Prostate gland (tissue), 2 donors: ENCODE measurements around the gene PRKAR1B. TPM values are rescaled to one million over a fixed set of nuclear protein-coding genes. Genes with fewer than 3 reads are reported as not detected.
A peak's percentile ranks its signal among the peaks of the same experiment; 100 is the strongest.

Experiments
- DNase-seq: peaks from one replicate; pipeline ENCODE4 v3.0.0-alpha.2; 2019; ENCODE audit warnings: low spot score
- H3K27ac ChIP-seq, 2 donors: fragments of 200-600 bp; sonication (generic); 2 replicates each; pipeline ENCODE4 v1.5.1; 2017 to 2019
- H3K27me3 ChIP-seq: fragments of 200-600 bp; sonication (generic); replicated peaks from 2 replicates; pipeline ENCODE4 v1.5.1; 2019; ENCODE audit not compliant: insufficient read depth
- H3K36me3 ChIP-seq, 2 donors: fragments of 200-600 bp; sonication (generic); 1 replicate in 1 of 2; 2 replicates in 1 of 2; pipeline versions ENCODE4 v1.5.1 to v1.8.1; 2017 to 2019
- H3K4me1 ChIP-seq: fragments of 200-600 bp; sonication (generic); replicated peaks from 2 replicates; pipeline ENCODE4 v1.5.1; 2019
- H3K4me3 ChIP-seq, 2 donors: fragments of 200-600 bp; sonication (generic); 2 replicates each; pipeline ENCODE4 v1.5.1; 2017 to 2019
- H3K9me3 ChIP-seq: fragments of 200-600 bp; sonication (generic); 2 replicates; pipeline ENCODE4 v1.5.1; 2017
- CTCF ChIP-seq, 4 experiments: fragments of 200-600 bp in 2 of 4; fragments of 450-650 bp in 2 of 4; sonication (generic) in 2 of 4; IDR thresholded peaks; 1 replicate in 3 of 4; 2 replicates in 1 of 4; pipeline ENCODE4 v1.5.1; 2016 to 2019; ENCODE audit warnings: antibody characterized with exemption in 4 of 4, mild to moderate bottlenecking in 2 of 4, moderate library complexity in 2 of 4
- POLR2A ChIP-seq: fragments of 450-650 bp; IDR thresholded peaks from one replicate; pipeline ENCODE4 v1.6.1; 2016; ENCODE audit warnings: antibody characterized with exemption, mild to moderate bottlenecking
- POLR2AphosphoS5 ChIP-seq: sonication (generic); formaldehyde crosslinking; IDR thresholded peaks from one replicate; pipeline ENCODE4 v1.6.1; 2017; ENCODE audit warnings: antibody characterized with exemption
- WGBS: methylation state at CpG from one replicate; pipeline ENCODE4 v1.1.5; 2018; 5-methylcytosine and 5-hydroxymethylcytosine counted together
- intact Hi-C: fragments of 100-400 bp; cut with DNase I; formaldehyde crosslinking; loops from one replicate; pipeline ENCODE4 v1.14.2; 2022
- total RNA-seq, 2 donors: library from RNA; depleted of rRNA; stranded (reverse); fragments of >200 nt; gene quantifications; one replicate each; pipeline ENCODE4 v1.1.0, GENCODE V29; 2016

Gene PRKAR1B
- total RNA-seq, 2 donors from 2014 or later: 20.2 to 44.8 TPM

- no peak overlapping the region for H3K27ac ChIP-seq
- no peak for TF ChIP-seq POLR2AphosphoS5
- no peak for TF ChIP-seq POLR2A
- TF ChIP-seq CTCF (IDR thresholded peaks at IDR 0.05): no peak
- H3K27me3 ChIP-seq: no peaks in the 10 kb centered on the region
- no peak for DNase-seq
- 86% methylated on average over 7 of the region's 7 CpGs for WGBS
- no peaks in the 10 kb centered on the region for H3K9me3 ChIP-seq
- no peaks in the 10 kb centered on the region for H3K4me1 ChIP-seq
- no peaks in the 10 kb centered on the region for H3K36me3 ChIP-seq
- intact Hi-C loops: no loop called here
- no peak overlapping the region for H3K4me3 ChIP-seq
Observed at GRCh38 chr7:501526-501925, 225.6 kb downstream of the PRKAR1B start.

DNA sequence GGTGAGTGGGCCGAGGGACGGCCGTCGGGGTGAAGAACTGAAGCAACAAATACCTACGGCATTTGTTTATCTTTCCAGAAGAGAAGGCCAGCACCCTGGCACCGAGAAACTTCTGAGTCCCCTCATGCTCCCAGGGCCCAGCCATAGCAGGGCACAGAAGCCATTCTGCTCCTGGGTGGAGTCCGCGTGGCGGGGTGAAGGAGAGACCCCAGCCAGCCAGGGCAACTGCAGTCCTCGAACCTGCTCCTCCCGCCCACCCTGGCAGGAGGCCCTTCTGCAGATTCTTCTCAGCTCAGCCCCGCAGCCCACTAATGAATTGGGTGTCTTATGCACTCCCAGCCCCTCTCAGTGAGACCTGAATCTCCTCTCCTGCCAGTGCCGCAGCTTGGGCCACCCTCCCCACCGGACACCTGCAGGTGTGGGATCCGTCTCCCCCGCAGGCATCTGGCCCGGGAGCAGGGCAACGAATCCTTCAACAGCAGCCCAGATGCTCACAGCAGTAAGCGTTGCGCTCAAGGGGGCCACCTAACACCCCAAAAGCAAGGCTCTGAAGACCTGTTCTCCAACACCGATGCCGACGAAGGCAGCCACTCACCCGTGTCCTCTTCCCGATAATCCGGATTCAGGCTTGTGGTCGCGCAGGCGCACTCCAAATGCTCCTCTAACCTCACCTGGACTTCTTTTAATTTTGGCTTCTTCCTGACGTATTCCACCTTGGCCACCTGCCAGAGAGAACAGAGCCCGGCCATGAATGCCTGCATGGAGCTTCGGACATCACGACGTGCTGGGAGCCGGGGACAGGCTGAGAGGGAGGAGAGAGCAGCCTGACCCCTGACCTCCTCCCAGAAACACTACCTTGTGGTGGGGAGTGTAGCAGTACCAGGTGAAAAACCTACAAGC, 226.3 kb downstream of the PRKAR1B start:
- Histone ChIP-seq H3K9me3 (no peaks in the 10 kb centered on the region), H3K36me3 (no peaks in the 10 kb centered on the region), H3K4me1 (no peaks in the 10 kb centered on the region), H3K4me3 (no peak overlapping the region), H3K27me3 (no peaks in the 10 kb centered on the region), H3K27ac (no peak overlapping the region)
- DNase-seq: no peak
- 87% methylated on average over 35 of the region's 35 CpGs for WGBS
- no peak for TF ChIP-seq CTCF (IDR thresholded peaks at IDR 0.05)
- TF ChIP-seq POLR2AphosphoS5: no peak
- no peak for TF ChIP-seq POLR2A
- intact Hi-C loops: no loop called here

GRCh38 chr7:499853-500485, 227.1 kb downstream of the PRKAR1B start:
- no peaks in the 10 kb centered on the region for H3K36me3 ChIP-seq
- TF ChIP-seq POLR2A: no peak
- TF ChIP-seq CTCF (IDR thresholded peaks at IDR 0.05): no peak
- H3K4me3 ChIP-seq: no peak overlapping the region
- no peaks in the 10 kb centered on the region for H3K9me3 ChIP-seq
- H3K27ac ChIP-seq: peak overlapping the region in 1 of 2 donors; percentile 6
- H3K4me1 ChIP-seq: no peaks in the 10 kb centered on the region
- DNase-seq: no peak
- H3K27me3 ChIP-seq: no peaks in the 10 kb centered on the region
- WGBS: 89% methylated on average over 20 of the region's 20 CpGs
- intact Hi-C loops: no loop called here

Other genes starting within 250 kb of the PRKAR1B start
- gene PDGFA, start 207.4 kb downstream of the PRKAR1B start, total RNA-seq: 10 to 100 TPM; 40.4 to 75.0 TPM
- 10 to 100 TPM; 30.8 to 52.0 TPM for gene DNAAF5, start 582 bp downstream of the PRKAR1B start, total RNA-seq
- gene SUN1, start 105.2 kb upstream of the PRKAR1B start, total RNA-seq: 100 to 1,000 TPM; 106 to 177 TPM
- 10 to 100 TPM; 50.0 to 91.9 TPM for gene GET4, start 149.3 kb upstream of the PRKAR1B start, total RNA-seq
- gene ADAP1, start 227.4 kb upstream of the PRKAR1B start, total RNA-seq: 1 to 10 TPM; 5.9 to 8.3 TPM
- 10 to 100 TPM; 11.3 to 17.0 TPM for gene COX19, start 248.3 kb upstream of the PRKAR1B start, total RNA-seq